Urinary bladder (tissue), 4 donors: ENCODE results near the gene SDHAF1. TPM values are rescaled to one million over a fixed set of nuclear protein-coding genes. Genes with fewer than 3 reads are reported as not detected.
"Not testable (repeated sequence)": the region's sequence is repeated elsewhere in the genome, so short reads cannot be mapped to it uniquely, and the experiment has no call there.

Experiments
- DNase-seq: peaks from one replicate; pipeline ENCODE4 v3.0.0-alpha.2; 2015; ENCODE audit errors: extremely low spot score
- H3K27ac ChIP-seq: one replicate; pipeline ENCODE4 v1.5.1; 2013; ENCODE audit warnings: low read depth, mild to moderate bottlenecking, moderate library complexity
- H3K36me3 ChIP-seq: one replicate; pipeline ENCODE4 v1.6.1; 2013; ENCODE audit warnings: mild to moderate bottlenecking, moderate library complexity; ENCODE audit not compliant: insufficient read depth
- H3K4me1 ChIP-seq: one replicate; pipeline ENCODE4 v1.6.1; 2013; ENCODE audit warnings: mild to moderate bottlenecking, moderate library complexity; ENCODE audit not compliant: insufficient read depth
- H3K4me3 ChIP-seq: one replicate; pipeline ENCODE4 v1.5.1; 2013; ENCODE audit warnings: low read depth, low read length
- WGBS: extraction: QIAGEN DNeasy Blood & Tissue Kit; methylation state at CpG from one replicate; pipeline ENCODE4 v1.1.7; 2013; 5-methylcytosine and 5-hydroxymethylcytosine counted together
- polyA plus RNA-seq: library from polyadenylated mRNA; stranded (reverse); fragments of 200-250 nt; gene quantifications from one replicate; pipeline ENCODE4 v1.2.3, GENCODE V29; 2013
- total RNA-seq: library from RNA; depleted of rRNA; stranded (reverse); fragments of >200 nt; gene quantifications from one replicate; pipeline ENCODE4 v1.2.3, GENCODE V29; 2014
- donor health status: healthy with polysubstance abuse.
- donor health status: healthy.

SDHAF1 gene
- total and polyA plus RNA-seq, 2 donors = 10.9 to 37.6 TPM

DNA sequence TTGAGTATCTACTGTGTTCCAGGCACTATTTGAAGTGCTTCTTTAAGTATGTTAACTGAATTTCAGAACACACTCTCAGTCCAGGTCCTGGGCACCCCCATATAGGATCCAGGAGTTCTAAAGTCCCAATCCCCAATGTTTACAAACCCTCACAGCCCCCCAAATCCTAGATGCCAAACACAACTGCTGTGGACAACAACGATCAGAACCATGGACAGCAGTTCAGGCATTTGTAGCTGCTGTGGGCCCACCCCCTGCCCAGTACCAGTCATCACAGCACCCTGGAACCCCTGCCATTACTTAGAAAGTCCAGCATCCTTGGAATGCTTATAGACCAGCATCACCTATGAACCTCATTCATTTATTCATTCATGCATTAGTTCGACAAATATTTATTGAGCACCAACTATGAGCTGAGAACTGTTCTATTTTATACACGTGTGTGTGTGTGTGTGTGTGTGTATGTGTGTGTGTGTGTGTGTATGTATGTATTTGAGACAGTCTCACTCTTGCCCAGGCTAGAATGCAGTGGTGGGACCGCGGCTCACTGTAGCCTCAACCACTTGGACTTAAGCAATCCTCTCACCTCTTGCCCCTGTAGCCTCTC, 19.3 kb upstream of the SDHAF1 start:
- Histone ChIP-seq H3K4me1 (no peaks in the 10 kb centered on the region), H3K27ac (no peak overlapping the region), H3K4me3 (no peak overlapping the region), H3K36me3 (no peaks in the 10 kb centered on the region)
- WGBS = 27% methylated on average over 5 of the region's 5 CpGs
- DNase-seq = no peak

DNA sequence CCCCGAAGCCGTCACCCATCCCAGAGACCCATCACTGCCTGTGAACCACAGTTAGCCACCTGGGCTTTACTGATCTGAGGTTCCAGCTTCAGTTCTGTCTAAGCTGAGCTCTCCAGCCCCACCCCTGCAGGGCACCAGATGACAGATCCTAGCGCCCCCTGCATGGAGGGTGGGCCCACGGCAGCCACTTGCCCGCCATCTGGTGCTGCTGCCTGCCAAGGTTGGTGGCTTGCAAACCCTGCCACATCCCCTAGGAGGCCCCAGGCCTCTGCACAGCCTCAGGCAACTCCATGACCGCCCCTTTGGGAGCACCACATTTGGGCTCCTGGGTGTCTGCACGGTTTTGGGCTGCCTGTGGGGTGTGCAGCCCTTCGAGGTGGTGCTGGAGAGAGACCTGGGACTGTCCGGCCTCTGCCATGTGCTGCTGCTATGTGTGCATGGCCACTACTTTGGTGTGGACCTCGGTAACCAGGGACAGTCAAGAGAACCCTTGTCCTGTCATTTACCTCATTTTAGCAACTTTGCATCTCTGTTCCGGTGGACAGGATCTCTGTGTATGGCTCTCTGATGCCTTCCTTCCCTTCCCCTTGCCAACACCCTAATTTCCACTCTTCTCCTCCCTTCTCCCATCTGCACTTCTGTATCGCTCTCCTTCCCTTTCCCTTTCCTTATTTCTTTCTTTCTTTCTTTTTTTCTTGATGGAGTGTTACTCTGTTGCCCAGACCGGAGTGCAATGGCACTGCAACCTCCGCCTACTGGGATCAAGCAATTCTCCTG, 17.4 kb upstream of the SDHAF1 start:
- 54% methylated on average over 14 of the region's 14 CpGs for WGBS
- DNase-seq = no peak
- H3K4me3 ChIP-seq = no peak overlapping the region
- H3K4me1 ChIP-seq = no peaks in the 10 kb centered on the region
- H3K27ac ChIP-seq = no peak overlapping the region
- H3K36me3 ChIP-seq = no peaks in the 10 kb centered on the region

DNA sequence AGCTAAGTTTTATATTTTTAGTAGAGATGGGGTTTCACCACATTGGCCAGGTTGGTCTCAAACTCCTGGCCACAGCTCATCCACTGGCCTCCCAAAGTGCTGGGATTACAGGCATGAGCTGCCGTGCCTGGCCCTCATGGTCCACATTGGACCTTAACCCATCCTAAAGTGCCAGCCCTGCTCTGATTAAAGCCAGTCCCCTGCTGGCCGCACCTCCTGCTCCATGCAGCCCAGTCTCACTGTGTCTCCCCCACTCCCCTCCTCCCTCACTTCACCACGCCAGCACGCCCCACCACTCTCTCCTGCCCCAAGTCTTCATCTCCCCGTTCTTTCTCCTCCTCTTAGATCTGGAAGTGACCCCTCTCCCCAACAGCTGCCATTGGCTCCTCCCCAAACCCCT, 16.7 kb upstream of the SDHAF1 start:
- Histone ChIP-seq H3K4me3 (no peak overlapping the region), H3K27ac (no peak overlapping the region), H3K36me3 (no peaks in the 10 kb centered on the region), H3K4me1 (no peaks in the 10 kb centered on the region)
- no peak for DNase-seq
- 35% methylated on average over 5 of the region's 5 CpGs for WGBS

DNA sequence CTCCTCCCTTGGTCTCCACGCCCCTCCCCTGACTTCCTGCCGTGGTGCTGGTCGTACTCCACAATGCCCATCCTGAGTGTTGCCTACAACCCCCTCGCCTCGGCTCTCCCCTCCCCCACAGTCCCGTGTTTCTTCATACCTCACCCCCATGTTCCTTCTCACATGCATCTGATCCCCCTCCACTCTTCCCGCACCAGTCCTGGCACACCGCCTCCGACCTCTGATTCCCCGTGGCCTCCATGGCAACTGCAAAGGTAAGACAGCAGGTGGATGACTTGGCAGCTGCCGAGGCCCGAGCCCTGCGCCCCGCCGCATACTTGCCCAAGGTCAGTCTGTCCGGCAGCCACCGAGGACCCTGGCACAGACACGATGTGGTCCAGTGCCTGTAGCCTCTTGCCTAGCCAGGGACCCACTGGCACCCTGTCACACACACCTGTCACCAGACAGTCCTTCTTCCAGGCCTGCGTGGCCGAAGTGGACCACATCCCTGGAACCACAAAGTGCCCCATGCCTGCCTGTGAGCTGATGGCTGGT, 16.1 kb upstream of the SDHAF1 start:
- no peak overlapping the region for H3K27ac ChIP-seq
- H3K4me1 ChIP-seq = no peaks in the 10 kb centered on the region
- no peaks in the 10 kb centered on the region for H3K36me3 ChIP-seq
- 65% methylated on average over 20 of the region's 20 CpGs for WGBS
- DNase-seq = no peak
- H3K4me3 ChIP-seq = no peak overlapping the region

DNA sequence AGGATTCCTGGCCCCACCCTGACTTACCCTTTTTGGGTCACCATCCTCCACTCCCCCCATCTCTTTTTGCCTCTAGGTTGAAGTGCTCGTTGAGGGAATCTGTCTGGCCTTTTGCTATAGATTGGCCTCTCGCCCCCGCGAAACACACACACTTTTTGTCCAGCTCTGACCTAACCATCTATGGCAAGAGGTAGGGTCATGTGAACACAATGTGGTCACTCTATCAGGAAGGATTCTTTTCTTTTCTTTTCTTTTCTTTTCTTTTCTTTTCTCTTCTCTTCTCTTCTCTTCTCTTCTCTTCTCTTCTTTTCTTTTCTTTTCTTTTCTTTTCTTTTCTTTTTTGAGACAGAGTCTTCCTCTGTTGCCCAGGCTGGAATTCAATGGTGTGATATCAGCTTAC, 14.0 kb upstream of the SDHAF1 start:
- H3K36me3 ChIP-seq, H3K4me3 ChIP-seq, H3K27ac ChIP-seq, H3K4me1 ChIP-seq, DNase-seq: not testable (repeated sequence)
- 85% methylated on average over 4 of the region's 4 CpGs for WGBS

DNA sequence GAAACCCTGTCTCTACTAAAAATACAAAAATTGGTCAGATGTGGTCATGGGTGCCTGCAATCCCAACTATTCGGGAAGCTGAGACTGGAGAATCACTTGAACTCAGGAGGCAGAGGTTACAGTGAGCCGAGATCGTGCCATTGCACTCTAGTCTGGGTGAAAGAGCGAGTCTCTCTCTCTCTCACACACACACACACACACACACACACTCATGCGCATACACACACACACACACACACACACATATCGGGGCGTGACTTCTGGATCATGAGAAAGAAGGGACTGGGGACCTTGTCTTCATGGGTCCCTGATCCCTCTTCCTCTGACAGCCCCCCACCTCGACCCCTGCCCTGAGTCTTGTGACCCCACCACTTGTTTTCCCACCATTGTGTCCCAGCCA, 11.8 kb upstream of the SDHAF1 start:
- Histone ChIP-seq H3K4me3 (no peak overlapping the region), H3K36me3 (no peaks in the 10 kb centered on the region), H3K4me1 (no peaks in the 10 kb centered on the region), H3K27ac (no peak overlapping the region)
- no peak for DNase-seq
- 82% methylated on average over 8 of the region's 8 CpGs for WGBS

DNA sequence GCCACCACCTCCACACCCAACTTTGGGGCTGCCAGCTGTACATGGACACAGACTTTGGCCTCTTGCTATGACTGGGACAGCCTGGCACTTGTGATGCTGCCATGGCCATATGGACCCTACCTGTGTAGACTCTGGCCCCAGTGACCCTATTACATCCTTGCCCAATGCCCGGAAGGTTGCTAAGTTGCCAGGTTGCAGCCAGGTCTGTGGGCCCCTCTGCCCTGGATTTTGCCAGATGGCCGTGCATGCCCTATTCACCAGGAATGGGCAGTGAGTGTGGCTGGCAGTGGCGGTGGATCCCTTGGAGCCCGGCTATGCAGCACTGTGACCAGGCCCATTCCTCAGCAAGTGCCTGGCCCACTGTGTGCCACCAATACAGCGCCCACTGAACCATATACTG, 8.9 kb upstream of the SDHAF1 start:
- 92% methylated on average over 5 of the region's 5 CpGs for WGBS
- no peak overlapping the region for H3K27ac ChIP-seq

DNA sequence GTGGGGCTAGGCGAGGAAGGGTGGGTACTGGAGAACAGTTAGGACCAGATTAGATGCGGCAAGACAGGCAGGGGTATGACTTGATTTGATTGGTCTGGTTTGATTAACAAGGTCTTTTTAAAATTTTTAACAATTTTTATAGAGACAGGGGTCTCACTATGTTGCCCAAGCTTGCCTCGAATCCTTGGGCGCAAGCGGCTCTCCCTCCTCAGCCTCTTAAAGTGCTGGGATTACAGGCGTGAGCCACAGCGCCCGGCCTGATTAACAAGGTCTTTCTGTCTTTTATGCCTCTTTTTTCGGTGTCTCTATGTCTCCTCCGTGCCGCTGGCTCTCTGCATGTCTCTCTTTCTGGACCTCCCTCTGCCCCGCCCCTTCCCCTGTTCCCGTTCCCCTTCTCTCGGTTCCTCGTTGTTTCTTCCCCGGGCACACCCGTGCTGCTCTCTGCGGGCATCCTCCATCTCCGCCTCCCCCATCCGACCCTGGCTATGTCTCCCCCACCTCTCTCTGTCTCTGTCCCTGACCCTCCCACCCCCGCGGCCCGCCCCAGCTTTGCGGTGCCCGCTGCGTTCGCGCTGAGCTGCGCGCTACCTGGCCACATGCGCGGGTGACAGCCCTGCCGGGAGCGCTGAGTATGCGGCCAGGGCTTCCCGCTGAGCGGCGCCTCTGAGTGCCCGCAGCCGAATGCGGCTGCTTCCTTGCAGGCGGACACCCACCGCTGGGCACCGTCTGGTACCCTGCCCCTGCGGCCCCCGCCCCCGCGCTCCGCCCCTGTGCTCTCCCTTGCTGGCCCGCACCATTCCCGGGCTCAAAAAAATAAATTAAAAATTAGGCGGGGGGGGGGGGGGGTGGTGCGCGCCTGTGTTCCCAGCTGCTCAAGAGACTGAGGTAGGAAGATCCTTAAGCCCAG, 8.1 kb upstream of the SDHAF1 start:
- WGBS = 9% methylated on average over 54 of the region's 54 CpGs

More for the DNA sequence above, 8.9 kb upstream of the SDHAF1 start:
- Histone ChIP-seq H3K4me3 (no peak overlapping the region), H3K36me3 (no peaks in the 10 kb centered on the region), H3K4me1 (no peaks in the 10 kb centered on the region)
- no peak for DNase-seq

DNA sequence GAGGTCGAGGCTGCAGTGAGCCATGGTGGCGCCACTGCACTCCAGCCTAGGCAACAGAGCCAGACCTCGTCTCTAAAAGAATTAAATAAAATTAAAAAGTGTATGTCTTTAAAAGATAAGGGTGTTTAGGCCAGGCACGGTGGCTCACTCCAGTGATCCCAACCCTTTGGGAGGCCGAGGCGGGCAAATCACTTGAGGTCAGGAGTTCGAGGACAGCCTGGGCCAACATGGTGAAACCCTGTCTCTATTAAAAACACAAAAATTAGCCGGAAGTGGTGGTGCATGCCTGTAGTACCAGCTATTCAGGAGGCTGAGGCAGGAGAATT, 7.5 kb upstream of the SDHAF1 start:
- 29% methylated on average over 8 of the region's 8 CpGs for WGBS

More for the DNA sequence above, 8.1 kb upstream of the SDHAF1 start:
- Histone ChIP-seq H3K36me3 (no peaks in the 10 kb centered on the region), H3K4me1 (no peaks in the 10 kb centered on the region), H3K4me3 (peak overlapping the region; percentile 29), H3K27ac (no peak overlapping the region)
- no peak for DNase-seq

DNA sequence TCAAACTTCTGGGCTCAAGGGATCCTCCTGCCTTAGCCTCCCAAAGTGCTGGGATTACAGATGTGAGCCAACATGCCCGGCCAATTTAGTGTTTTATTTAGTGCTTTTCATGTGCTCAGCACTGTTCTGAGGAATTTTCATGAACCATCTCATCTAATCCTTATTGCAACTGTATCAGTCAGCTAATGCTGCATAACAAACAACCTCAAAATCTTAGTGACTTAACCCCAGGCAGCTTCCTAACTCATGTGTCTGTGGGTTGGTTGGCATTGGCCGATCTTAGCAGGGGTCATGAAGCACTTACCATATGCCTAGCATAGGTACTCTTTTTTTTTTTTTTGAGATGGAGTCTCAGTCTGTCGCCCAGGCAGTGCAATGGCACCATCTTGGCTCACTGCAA, 6.2 kb upstream of the SDHAF1 start:
- WGBS = 91% methylated on average over 3 of the region's 3 CpGs
- no peaks in the 10 kb centered on the region for H3K36me3 ChIP-seq
- no peaks in the 10 kb centered on the region for H3K4me1 ChIP-seq
- H3K27ac ChIP-seq = no peak overlapping the region
- DNase-seq = no peak
- no peak overlapping the region for H3K4me3 ChIP-seq

More for the DNA sequence above, 7.5 kb upstream of the SDHAF1 start:
- DNase-seq = no peak
- Histone ChIP-seq H3K4me3 (no peak overlapping the region), H3K27ac (no peak overlapping the region), H3K36me3 (no peaks in the 10 kb centered on the region), H3K4me1 (no peaks in the 10 kb centered on the region)

DNA sequence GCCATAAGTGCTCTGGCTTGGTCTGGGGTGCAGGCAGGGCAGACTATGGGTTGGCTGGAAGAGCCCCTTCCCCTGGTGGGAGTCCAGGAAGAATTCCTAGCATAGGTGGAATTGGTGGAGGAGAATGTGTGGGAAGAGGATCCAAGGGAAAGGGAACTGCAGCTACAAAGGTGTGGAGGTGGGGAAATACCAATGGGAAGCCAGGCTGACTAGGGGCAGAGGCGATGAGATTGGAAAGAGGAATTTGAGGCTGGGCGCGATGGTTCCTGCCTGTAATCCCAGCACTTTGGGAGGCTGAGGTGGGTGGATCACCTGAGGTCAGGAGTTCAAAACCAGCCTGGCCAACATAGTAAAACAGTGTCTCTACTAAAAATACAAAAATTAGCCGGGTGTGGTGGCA, 4.8 kb upstream of the SDHAF1 start:
- 93% methylated on average over 4 of the region's 4 CpGs for WGBS
- Histone ChIP-seq H3K4me1 (no peaks in the 10 kb centered on the region), H3K36me3 (no peaks in the 10 kb centered on the region), H3K27ac (no peak overlapping the region), H3K4me3 (no peak overlapping the region)
- no peak for DNase-seq

DNA sequence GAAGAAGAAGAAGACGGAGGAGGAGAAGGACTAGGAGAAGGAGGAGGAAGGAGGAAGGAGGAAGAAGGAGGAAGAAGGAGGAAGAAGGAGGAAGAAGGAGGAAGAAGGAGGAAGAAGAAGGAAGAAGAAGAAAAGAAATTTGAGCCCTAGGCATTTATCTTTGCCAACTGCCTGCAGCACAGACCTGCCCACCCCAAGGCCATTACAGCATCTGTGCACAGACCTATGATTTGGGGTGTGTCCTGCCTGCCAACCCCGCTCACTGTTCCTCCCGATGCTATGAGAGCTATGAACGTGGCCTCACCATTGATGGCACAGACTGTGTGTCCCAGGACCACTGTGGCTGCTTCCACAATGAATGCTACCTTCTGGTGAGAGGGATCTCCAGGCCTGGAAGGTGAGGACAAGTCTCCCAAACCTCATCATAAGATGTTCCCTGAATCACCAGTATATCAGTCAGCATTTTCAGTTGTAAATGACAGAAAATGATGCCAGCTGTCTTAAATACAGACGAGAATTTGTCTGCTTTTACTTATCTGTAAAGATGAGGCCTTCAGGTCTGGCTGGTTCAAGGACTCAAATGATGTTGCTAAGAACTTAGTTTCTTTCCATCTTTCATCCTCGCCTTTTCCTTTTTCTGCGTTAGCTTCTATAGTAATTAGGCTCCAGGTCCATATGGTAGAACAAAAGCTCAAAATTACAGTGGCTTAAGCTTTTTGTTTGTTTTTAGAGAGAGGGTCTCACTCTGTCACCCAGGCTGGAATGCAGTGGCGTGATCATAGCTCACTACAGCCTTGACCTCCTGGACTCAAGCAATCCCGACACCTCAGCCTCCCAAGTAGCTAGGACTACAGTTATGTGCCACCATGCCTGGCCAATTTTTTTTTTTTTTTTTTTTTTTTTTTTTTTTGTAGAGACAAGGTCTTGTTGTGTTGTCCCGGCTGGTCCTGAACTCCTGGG, 3.9 kb upstream of the SDHAF1 start:
- Histone ChIP-seq H3K4me1 (no peaks in the 10 kb centered on the region), H3K36me3 (no peaks in the 10 kb centered on the region), H3K27ac (no peak overlapping the region), H3K4me3 (no peak overlapping the region)
- no peak for DNase-seq
- 81% methylated on average over 10 of the region's 10 CpGs for WGBS
